ENCODE data around the gene SF3B2. TPM values are rescaled to one million over a fixed set of nuclear protein-coding genes. Genes with fewer than 3 reads are reported as not detected.

The SF3B2 gene
- total RNA-seq, 2 donors from 2014 or later = 117 to 140 TPM

- intact Hi-C loops (cut with DNase I) = no loop called here
- DNase-seq (ENCODE audit: low spot score) = no peak
These were observed 63.6 kb downstream of the SF3B2 start for GRCh38 chr11:66115638-66116301.

- DNase-seq (ENCODE audit: low spot score) = no peak
- intact Hi-C loops (cut with DNase I) = no loop called here
These were observed 64.6 kb downstream of the SF3B2 start for GRCh38 chr11:66116576-66117361.

GRCh38 chr11:66118847-66119246, 66.7 kb downstream of the SF3B2 start:
- DNase-seq (ENCODE audit: low spot score) = no peak
- intact Hi-C loops (cut with DNase I) = no loop called here

Other genes starting within 250 kb of the SF3B2 start
- gene SNX32, start 218.4 kb upstream of the SF3B2 start, total RNA-seq = under 1 TPM; 0.52 to 0.65 TPM
- 100 to 1,000 TPM; 697 to 707 TPM for gene CFL1, start 194.2 kb upstream of the SF3B2 start, total RNA-seq
- 10 to 100 TPM; 41.8 to 48.2 TPM for gene MUS81, start 191.9 kb upstream of the SF3B2 start, total RNA-seq
- 100 to 1,000 TPM; 111 to 131 TPM for gene EFEMP2, start 179.6 kb upstream of the SF3B2 start, total RNA-seq
- 1 to 10 TPM; 1.4 to 1.8 TPM for gene CTSW, start 172.5 kb upstream of the SF3B2 start, total RNA-seq
- gene FIBP, start 163.9 kb upstream of the SF3B2 start, total RNA-seq = 10 to 100 TPM; 39.7 to 40.8 TPM
- 10 to 100 TPM; 31.8 to 36.7 TPM for gene CCDC85B, start 161.7 kb upstream of the SF3B2 start, total RNA-seq
- gene FOSL1, start 152.0 kb upstream of the SF3B2 start, total RNA-seq = 10 to 100 TPM in 1 of 2 donors, 1 to 10 TPM in 1; 7.4 to 38.7 TPM
- gene C11orf68, start 133.3 kb upstream of the SF3B2 start, total RNA-seq = 10 to 100 TPM; 35.7 to 36.0 TPM
- 10 to 100 TPM; 76.0 to 92.2 TPM for gene DRAP1, start 132.9 kb upstream of the SF3B2 start, total RNA-seq
- gene TSGA10IP, start 106.9 kb upstream of the SF3B2 start, total RNA-seq = not detected
- gene SART1, start 90.6 kb upstream of the SF3B2 start, total RNA-seq = 10 to 100 TPM; 41.1 to 46.2 TPM
- 10 to 100 TPM; 24.8 to 24.9 TPM for gene EIF1AD, start 50.2 kb upstream of the SF3B2 start, total RNA-seq
- 100 to 1,000 TPM; 115 to 119 TPM for gene BANF1, start 49.9 kb upstream of the SF3B2 start, total RNA-seq
- under 1 TPM in 1 of 2 donors, not detected in 1; 0.56 TPM for gene CST6, start 40.4 kb upstream of the SF3B2 start, total RNA-seq
- gene CATSPER1, start 25.9 kb upstream of the SF3B2 start, total RNA-seq = 1 to 10 TPM in 1 of 2 donors, under 1 TPM in 1; 0.24 to 1.1 TPM
- gene GAL3ST3, start 3.2 kb upstream of the SF3B2 start, total RNA-seq = 1 to 10 TPM in 1 of 2 donors, under 1 TPM in 1; 0.74 to 1.2 TPM
- 10 to 100 TPM; 65.1 to 84.1 TPM for gene PACS1, start 17.9 kb downstream of the SF3B2 start, total RNA-seq
- 10 to 100 TPM; 30.1 to 41.3 TPM for gene KLC2, start 205.3 kb downstream of the SF3B2 start, total RNA-seq
- gene RAB1B, start 216.3 kb downstream of the SF3B2 start, total RNA-seq = 100 to 1,000 TPM; 102 to 112 TPM
- gene CNIH2, start 225.8 kb downstream of the SF3B2 start, total RNA-seq = not detected
- gene YIF1A, start 236.8 kb downstream of the SF3B2 start, total RNA-seq = 10 to 100 TPM; 63.9 to 73.6 TPM
- not detected for gene TMEM151A, start 239.5 kb downstream of the SF3B2 start, total RNA-seq

All from posterior vena cava (tissue), 2 donors.